ENCODE measurements around the gene YAE1.

YAE1 gene

GRCh38 chr7:39609113-39609934 lies 43.1 kb downstream of the YAE1 start:
- no peak for DNase-seq

DNA sequence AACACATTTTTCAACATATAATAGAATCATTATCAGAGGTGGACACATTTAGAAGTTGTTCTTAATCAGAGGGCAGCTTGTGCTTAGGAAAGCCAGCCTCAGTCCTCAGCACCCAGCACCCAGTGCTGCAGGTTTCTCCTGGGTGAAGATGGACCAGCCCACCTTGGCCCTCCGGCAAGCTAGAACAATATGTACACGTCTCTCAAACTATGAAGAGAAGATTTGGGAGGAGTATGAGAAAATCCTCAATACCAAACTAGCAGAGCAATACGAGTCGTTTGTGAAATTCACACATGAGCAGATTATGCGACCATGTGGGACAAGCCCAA lies 43.7 kb downstream of the YAE1 start:
- DNase-seq, result no peak

DNA sequence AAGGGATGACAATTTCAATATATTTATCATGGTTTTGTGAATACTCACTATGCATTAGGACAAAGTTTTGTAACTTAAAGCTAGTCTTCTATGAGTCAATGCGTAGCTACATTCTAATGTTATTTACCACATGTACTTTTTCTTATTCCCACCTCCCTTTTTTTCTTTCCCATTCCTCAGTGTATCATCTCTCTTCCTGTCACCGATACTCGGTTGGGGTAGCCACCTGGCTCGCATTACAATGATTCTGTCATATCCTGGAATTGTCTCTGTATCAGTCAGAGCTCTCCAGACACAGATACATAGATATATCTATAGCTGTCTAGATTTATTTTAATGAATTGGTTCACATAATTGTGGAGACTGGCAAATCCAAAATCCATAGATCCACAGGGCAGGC lies 47.4 kb downstream of the YAE1 start:
- DNase-seq, result no peak

DNA sequence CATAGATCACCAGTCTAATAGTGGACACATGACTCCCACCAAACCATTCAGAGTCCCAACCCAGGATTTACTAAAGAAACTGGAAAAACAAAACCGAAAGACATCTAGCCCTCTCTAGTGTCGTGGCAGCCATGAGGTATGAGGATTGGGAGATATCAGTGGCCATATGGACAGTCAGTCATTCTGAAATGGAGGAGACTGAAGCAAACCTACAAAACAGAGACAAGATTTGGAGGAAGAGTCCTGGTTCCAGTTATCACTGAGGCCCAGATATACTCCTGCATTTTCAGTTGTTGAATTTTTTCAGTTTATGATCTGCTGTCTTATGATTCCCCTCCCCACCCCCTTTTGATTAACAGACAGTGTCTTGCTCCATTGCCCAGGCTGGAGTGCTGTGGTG lies 48.1 kb downstream of the YAE1 start:
- no peak for DNase-seq

GRCh38 chr7:39615350-39615975 lies 49.3 kb downstream of the YAE1 start:
- DNase-seq, result no peak

- no peak for DNase-seq
These were observed 49.9 kb downstream of the YAE1 start for GRCh38 chr7:39616138-39616537.

- no peak for DNase-seq
These were observed 50.8 kb downstream of the YAE1 start for GRCh38 chr7:39617005-39617404.

DNA sequence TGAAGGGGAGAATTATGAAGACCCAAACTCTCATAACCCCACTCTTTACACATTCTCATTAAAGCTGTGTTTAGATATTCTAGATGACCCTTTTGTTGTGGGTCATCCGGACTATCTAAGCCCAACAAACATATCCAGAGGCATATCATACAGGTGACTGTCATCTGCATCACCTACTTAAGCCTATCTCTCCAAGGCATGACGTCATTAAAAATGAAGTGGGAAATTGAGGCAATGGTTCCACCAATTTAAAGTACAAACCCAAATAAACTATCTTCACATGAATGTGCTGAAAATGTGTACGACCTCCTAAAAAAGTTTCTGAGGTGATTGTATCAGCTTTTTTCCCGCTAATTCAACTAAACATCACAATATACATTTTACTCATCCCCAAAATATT lies 52.7 kb downstream of the YAE1 start:
- DNase-seq, result no peak

- DNase-seq, result no peak
These were observed 54.3 kb downstream of the YAE1 start for GRCh38 chr7:39620486-39620885.

GRCh38 chr7:39621261-39621660 lies 55.1 kb downstream of the YAE1 start:
- DNase-seq, result no peak

- no peak for DNase-seq
These were observed 55.7 kb downstream of the YAE1 start for GRCh38 chr7:39621784-39622411.
